SH-SY5Y (cell line): ENCODE measurements around the gene TMPRSS6.

Experiments
- GATA2 ChIP-seq: IDR thresholded peaks from 2 replicates; pipeline ENCODE4 v1.6.1; 2011; ENCODE audit warnings: mild to moderate bottlenecking, low read depth, low read length
- GATA3 ChIP-seq: IDR thresholded peaks from 2 replicates; pipeline ENCODE4 v1.6.1; 2011; ENCODE audit warnings: low read depth, mild to moderate bottlenecking, low read length, moderate library complexity

TMPRSS6 gene

DNA sequence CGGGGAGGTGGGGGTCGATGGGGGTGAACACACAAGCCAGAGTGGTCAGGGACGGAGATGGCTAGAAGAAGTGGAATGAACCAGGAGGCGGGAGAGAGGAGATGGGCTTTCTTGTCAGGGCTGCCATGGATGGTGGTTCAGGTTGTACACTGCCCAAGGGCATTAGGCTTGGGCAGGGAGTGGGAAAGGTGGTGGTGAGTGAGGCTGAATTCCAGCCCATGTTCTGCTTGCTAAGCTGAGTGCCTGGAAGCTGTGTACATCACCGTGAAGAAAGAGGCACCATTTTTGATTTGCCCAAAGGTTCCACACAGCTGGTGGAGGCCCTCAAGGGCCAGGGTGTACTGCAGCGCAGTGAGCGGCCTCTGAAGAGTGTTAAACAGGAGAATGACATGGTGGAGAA is 23.3 kb upstream of the TMPRSS6 start:
- TF ChIP-seq GATA2: no peak
- no peak for TF ChIP-seq GATA3

DNA sequence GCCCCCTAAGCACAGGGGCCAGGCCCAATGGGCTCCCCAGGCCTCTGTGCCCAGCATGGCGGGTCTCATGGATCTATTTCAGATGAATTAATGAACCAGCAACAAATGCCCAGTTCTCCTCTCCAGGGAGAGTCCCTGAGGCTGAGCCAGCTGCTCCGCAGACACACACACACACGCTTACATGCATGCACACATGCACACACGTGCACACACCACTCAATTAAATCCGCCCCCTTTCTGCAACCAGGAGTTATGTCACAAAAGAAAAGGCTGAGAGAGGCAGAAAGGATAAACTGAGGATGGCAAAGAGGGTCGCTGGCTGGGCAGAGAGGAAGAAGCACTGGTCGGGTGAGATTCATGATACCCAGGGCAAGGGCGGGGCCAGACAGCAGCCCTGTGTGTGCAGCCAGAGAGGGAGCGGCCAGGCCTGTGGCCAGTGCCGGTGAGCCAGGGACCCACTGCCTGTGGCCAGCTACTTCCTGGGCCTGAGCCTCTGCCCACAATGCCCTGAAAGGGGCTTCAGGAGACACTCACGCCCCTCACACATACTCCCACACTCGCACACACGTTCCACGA is 20.4 kb upstream of the TMPRSS6 start:
- TF ChIP-seq GATA3: no peak
- no peak for TF ChIP-seq GATA2

DNA sequence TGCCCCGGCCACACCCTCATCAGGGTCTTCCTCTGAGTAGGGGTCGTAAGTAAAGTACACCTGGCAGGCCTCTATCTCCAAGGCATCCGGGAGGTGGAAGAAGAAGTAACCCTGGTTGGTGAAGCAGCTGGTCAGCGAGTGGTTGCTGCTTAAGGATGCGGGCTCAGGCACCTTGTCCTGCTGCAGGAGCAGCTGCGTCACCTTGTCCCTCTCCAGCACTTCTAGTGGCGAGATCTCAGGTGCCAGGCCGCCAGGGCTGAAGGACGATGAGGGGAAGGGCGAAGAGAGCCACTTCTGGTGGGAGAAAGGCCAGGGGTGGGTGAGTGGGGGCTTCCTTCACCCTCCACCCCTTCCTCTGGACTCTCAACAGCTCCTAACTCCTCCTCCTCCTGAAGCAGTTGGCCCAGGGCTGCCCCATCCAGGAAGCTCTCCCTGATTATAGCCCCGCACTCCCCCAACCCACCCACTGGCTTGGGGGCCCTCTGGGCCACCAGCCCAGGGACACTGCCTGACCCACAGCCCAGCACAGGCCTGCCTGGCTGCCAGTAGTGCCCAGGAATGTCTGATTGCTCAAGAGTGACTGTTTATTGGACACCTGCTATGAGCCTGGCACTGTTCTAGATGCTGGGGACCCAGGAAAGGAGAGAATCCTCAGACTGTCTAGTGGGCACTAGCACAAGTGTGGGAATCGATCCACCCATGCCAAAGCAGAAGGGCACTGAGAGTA is 19.2 kb upstream of the TMPRSS6 start:
- no peak for TF ChIP-seq GATA2
- TF ChIP-seq GATA3: no peak

DNA sequence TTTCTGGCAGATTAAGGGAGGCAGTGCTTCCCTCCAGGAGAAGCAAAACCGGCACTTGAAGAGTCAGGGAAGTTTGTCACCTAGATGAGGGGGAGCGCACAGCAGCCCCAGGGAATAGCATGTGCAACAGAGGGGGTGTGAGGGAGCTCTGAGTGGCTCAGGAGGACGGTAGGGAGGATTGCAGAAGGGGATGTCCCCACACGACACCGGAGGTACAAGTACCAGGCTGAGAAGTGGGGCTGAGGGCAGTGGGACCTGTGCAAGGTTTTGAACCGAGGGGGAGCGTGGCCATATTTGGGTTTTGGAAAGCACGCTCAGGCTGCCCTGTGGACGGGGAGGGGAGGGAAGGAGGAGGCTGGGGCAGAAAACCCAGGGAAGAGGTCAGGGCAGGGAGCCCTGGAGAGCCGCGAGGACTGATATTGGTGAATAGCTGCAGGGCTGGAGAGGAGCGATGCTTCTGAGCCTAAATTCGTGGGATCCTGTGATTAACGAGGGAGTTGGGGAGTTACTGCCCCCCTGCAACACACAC is 17.9 kb upstream of the TMPRSS6 start:
- TF ChIP-seq GATA3 (no peak), GATA2 (no peak)

DNA sequence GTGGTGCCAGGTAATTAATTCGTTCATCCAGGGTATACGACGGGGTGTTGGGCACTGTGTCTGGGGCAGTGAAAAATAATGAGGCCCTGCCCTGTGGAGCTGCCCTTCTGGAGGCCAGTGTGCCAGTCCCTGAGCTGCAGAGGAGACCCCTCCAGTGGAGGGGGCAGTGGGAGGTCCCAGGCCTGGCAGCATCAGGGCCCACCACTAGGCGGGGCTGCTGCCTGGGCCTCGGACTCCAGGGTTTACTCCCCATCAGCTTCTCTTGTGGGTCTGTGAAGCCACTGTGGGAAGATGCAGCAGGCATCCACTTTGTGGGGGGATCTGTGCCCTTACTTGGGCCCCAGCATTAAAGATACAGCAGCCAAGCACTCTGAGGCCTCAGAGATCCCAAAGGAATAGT is 17.4 kb upstream of the TMPRSS6 start:
- no peak for TF ChIP-seq GATA3
- TF ChIP-seq GATA2: no peak

DNA sequence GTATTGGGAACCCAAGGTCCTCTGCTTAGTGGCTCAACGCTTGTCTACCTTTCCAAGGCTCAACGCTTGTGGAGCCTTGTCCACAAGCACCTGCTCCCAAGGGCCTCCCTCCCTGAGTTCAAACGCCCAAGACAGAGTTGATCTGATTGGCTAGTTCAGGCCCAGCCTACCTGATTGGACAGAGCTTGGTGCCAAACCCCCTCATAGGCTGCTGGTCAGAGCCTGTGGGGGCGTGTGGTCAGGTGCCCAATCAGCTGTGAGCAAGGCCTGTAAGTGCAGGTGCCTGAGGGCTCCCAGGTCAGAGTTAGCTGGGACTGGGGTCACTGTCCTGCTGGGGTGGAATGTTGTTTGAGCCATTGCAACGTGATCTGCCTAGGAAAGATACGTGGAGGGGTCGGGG is 16.9 kb upstream of the TMPRSS6 start:
- TF ChIP-seq GATA2: no peak
- TF ChIP-seq GATA3: no peak

DNA sequence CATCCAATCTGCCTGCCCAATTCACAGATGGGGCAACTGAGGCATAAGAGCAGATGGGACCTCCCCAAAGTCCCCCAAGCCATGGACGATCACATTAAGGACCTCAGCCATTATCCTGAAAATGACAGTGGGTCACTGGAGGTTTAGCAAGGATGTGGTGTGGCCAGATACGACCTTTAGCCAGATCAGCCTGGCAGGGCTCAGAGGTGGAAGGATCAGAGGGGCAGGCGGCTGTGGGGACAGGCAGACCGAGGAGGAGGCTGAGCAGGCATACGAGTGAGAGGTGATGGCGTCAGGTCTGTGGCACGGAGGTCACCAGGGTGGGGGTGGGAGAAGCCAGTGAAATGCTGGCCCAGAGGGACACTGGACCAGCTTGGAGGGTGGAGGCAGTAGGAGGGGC is 14.1 kb upstream of the TMPRSS6 start:
- TF ChIP-seq GATA2 (no peak), GATA3 (no peak)

DNA sequence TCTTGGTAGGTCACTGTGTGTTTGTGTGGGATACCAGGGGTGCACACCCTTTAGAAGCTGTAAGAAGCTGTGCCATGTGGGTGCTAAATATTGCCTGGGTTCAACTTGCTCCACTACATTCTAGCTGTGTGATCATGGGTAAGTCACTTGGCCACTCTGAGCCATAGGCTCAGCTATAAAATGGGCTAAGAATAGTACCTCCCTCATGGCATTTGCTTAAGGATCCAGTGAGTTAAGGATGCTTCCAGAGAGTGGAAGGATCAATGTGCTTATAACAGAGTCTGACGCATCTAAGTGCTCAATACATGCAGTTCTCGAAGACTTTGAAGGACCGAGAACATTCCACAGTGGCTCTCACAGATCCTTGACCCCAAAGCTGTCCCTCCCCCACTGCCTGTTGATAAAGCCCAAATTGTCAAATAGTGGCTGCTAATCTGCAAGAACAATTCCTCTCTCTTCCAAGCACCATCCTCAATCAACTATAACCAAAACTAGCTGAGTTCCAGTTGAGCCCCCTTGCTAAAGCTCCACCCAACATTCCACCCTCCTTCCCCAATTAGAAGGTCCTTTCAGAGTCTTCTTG is 13.2 kb upstream of the TMPRSS6 start:
- no peak for TF ChIP-seq GATA2
- no peak for TF ChIP-seq GATA3

DNA sequence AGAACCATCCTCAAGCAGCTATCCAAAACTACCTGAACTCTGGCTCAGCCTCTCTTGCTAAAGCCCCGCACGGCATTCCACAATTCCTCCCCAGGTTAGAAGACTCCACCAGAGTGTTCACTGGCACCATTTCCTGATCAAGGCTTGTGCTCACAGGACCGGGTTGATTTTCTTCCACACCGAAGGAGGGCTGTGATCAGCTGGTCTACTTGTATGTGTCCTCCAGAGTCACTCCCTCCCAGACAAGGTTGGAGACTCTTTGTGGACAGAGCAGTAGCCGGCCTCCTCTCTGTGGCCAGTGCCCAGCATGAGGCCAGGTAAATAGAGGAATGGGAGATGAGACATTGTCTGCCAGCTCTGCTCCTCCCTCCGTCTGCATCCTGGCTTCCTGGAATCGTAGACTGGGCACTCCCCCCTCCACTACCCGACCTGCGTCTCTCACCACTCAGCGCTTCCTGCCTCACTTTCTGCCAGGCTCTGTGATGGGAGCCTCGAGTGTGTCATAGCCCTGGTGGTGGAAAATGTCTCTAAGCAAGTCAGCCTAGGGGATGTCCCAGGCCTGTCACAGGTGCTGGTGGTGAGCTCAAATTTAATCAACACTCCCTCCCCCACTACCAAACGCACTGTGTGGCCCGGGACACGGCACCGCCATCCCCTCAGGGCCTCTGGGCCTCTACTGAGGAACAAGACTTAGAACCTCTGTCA is 12.5 kb upstream of the TMPRSS6 start:
- no peak for TF ChIP-seq GATA2
- no peak for TF ChIP-seq GATA3

DNA sequence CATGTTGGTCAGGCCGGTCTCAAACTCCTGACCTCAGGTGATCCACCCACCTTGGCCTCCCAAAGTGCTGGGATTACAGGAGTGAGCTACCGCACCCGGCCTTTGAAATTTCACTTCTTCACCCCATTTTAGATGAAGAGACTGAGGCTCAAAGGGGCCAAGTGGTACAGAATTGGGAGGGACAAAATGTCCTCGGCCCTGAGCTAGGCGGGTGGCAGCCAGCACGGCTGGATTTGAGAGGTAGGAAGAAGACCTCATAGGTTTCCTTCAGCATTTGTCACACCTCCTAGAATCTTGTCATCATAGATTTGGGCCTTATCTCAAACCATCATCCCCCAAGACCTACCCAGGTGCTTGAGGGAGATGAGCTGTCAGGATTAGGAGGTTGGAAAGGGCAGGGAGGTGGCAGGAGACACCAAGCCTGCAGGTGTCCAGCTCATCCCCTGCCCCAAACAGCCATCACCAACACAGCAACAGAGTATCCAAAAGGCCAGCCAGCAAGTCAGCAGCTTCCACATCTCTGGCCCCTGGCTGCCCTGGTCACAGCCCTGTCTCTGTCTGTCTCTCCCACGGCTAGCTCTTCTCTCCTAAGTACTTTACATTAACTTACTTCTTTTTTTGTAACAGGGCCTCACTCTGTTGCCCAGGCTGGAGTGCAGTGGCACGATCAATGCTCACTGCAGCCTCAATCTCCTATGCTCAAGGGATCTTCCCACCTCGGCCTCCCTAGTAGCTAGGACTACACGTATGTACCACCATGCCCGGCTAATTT is 11.2 kb upstream of the TMPRSS6 start:
- TF ChIP-seq GATA2 (no peak), GATA3 (no peak)

DNA sequence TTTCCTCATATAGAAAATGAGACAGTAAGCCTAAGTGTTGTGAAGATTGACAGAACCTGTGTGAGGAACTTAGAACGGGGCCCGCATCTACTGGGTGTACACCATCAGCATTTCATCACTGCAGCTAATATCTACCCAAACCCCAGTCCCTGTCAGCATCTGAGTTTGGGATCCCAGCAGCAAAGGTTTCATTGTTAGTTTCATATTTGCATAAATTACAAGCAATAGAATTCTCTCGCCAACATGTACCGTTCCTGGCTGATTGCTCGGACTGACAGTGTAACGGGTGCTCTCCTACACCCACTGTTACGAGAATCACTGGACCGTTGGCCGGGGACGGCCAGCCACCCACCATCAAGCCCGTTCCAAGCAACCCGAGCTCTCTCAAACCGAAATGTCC is 10.4 kb upstream of the TMPRSS6 start:
- no peak for TF ChIP-seq GATA2
- TF ChIP-seq GATA3: no peak

DNA sequence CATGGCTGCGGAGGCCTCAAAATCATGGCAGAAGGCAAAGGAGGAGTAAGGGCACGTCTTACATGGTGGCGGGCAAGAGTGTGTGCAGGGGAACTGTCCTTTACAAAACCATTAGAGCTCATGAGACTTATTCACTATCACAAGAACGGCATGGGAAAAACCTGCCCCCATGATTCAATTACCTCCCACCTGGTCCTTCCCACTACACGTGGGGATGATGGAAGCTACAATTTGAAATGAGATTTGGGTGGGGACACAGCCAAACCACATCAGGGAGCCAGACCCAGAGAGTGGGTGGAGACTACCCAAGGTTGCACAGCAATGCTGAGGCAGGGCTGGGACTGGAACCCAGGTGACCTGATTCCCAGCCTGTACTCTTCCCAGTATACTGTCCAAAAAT is 8.6 kb upstream of the TMPRSS6 start:
- TF ChIP-seq GATA3 (no peak), GATA2 (no peak)

DNA sequence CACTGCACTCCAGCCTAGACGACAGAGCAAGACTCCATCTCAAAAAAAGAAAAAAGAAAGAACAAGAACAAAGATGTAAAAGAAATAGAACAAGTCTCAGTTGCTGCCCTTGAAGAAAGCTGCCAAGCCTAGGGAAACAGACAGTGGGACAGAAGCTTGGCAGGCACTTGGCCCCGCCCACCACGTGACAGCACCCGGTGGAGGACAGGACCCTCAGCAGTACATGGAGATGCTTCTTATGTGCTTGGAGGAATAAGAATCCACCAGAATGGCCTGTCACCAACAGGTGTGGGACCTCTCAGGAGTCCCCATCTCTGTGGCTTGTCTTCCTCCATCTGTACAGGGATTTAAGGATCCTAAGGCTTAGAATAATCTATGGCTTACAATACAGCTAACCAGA is 7.6 kb upstream of the TMPRSS6 start:
- no peak for TF ChIP-seq GATA2
- no peak for TF ChIP-seq GATA3

DNA sequence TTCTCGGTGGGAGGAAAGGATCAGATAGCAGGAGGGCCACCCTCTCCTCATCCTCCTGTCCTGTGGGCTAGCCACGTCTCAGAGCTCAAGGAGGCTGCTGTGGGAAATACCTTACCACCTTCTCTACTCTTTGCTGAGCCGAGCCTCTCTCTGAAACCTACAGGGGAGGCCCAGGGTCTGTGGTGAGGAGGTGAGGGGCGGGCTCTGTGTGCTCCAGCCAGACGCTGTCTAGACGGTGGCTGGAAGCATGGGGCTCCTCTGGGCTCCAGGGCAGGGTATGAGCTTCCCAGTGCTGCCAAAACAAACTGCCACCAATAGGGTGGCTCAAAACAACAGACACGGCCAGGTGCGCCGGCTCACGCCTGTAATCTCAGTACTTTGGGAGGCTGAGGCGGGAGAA is 5.5 kb upstream of the TMPRSS6 start:
- TF ChIP-seq GATA3 (no peak), GATA2 (no peak)

DNA sequence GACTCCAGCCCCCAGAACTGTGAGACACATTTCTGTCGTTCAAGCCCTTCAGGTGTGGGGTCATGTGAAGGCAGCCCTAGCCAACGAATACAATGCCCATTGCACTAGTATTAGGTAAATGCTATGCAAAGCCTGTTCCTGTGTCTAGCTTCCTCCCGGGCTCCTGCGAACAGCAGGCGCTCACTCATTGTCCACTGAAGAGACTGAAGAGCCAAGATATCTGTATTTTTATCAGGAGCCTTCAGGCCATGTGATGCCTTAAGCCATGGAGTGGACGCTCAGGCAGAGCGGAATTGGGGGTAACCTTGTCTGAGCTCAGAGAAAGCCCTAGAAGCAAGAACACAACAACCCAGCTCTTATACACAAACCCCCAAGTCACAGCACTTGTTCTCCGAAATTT is 4.2 kb upstream of the TMPRSS6 start:
- no peak for TF ChIP-seq GATA3
- no peak for TF ChIP-seq GATA2
